Body of pancreas (tissue), 4 donors: Measurements from ENCODE around the gene GSTT2B. TPM values are rescaled to one million over a fixed set of nuclear protein-coding genes. Genes with fewer than 3 reads are reported as not detected.

Source experiments
- ATAC-seq: fragments of 150-250 bp; one replicate; pipeline ENCODE4 v1.9.1; 2016
- DNase-seq, 4 donors: peaks; one replicate each; pipeline ENCODE4 v3.0.0-alpha.2; 2019
- H3K27ac ChIP-seq, 4 donors: fragments of 200-600 bp; sonication (generic); 1 replicate in 3 of 4; 2 replicates in 1 of 4; pipeline versions ENCODE4 v1.5.1 to v1.6.1; 2016 to 2019; ENCODE audit warnings: mild to moderate bottlenecking in 1 of 4, mixed read lengths in 1 of 4, moderate library complexity in 1 of 4
- H3K27me3 ChIP-seq, 2 donors: fragments of 200-600 bp; sonication (generic); one replicate each; pipeline ENCODE4 v1.6.0; 2016; ENCODE audit warnings: mild to moderate bottlenecking in 1 of 2
- H3K36me3 ChIP-seq, 2 donors: fragments of 200-600 bp; sonication (generic); replicated peaks in 1 of 2; 2 replicates each; pipeline ENCODE4 v1.5.1; 2016; ENCODE audit warnings: low read depth in 2 of 2; ENCODE audit not compliant: insufficient read depth in 1 of 2
- H3K4me1 ChIP-seq: fragments of 200-600 bp; sonication (generic); one replicate; pipeline ENCODE4 v1.6.0; 2016
- H3K4me3 ChIP-seq, 2 donors: fragments of 200-600 bp; sonication (generic); 1 replicate in 1 of 2; 2 replicates in 1 of 2; pipeline ENCODE4 v1.5.1; 2016 to 2019
- H3K9me3 ChIP-seq, 3 donors: fragments of 200-600 bp; sonication (generic); 1 replicate in 2 of 3; 2 replicates in 1 of 3; pipeline ENCODE4 v1.5.1; 2016
- POLR2A ChIP-seq, 3 donors: fragments of 450-650 bp; IDR thresholded peaks; one replicate each; pipeline ENCODE4 v1.6.1; 2016; ENCODE audit warnings: antibody characterized with exemption in 3 of 3, mild to moderate bottlenecking in 2 of 3
- WGBS, 2 donors: methylation state at CpG; one replicate each; pipeline ENCODE4 v1.1.5; 2017; 5-methylcytosine and 5-hydroxymethylcytosine counted together
- intact Hi-C: fragments of 100-400 bp; cut with DNase I; formaldehyde crosslinking; loops from one replicate; pipeline ENCODE4 v1.15.1; 2023
- total RNA-seq, 2 donors: library from RNA; depleted of rRNA; stranded (reverse); fragments of >200 nt; gene quantifications; one replicate each; pipeline ENCODE4 v1.1.0, GENCODE V29; 2016
- TF ChIP-seq, protein P1 (sequence below), 7 experiments: fragments of 450-650 bp in 4 of 7; fragments of 200-600 bp in 3 of 7; sonication (generic) in 3 of 7; IDR thresholded peaks; one replicate each; pipeline ENCODE4 v1.5.1; 2016 to 2019; ENCODE audit warnings: antibody characterized with exemption in 7 of 7

GSTT2B gene
- total RNA-seq, 2 donors from 2014 or later: 8.3 to 16.5 TPM

DNA sequence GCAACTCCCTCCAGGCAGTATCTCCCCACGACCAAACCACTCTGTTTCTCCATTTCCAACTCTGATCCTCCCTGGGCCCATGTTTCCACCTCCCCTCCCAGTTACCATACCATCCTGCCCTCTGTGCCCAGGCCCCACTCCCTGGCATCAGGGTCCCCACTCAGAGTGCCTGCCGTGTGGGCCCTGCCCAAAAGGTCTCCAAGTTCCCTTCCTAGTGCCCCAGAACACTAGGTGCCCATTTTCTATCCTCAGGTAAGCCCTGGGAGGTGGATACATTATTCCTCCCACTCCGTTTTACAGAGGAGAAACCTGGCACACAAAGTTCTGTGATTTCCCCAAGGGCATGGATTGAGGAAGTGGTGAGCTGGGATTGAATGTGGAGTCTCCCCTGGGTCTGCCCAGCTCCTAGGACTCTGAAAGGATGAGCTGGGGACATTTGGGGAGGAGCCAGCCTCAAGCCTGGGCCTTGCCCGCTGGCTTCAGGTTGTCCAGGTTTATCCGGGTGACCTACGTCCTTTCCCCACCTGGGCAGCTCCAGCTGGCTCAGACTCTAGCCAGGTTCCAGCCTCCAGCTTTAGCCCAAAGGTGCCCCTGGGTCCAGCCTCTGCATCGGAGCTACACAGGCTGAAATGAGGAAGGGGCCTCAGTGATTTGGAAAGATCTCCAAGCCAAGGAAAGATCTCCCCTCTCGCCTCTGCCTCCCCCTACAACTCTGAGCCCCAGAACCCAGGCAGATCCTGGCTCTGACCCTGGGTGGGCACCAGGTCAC is 46.4 kb upstream of the GSTT2B start:
- DNase-seq (no peak), ATAC-seq (no peak)
- Histone ChIP-seq H3K27me3 (no peaks in the 10 kb centered on the region), H3K9me3 (no peaks in the 10 kb centered on the region), H3K27ac (no peak overlapping the region), H3K4me3 (no peak overlapping the region), H3K36me3 (no peaks in the 10 kb centered on the region), H3K4me1 (peaks cover 3% of the 10 kb centered on the region)
- TF ChIP-seq, protein P1, sequence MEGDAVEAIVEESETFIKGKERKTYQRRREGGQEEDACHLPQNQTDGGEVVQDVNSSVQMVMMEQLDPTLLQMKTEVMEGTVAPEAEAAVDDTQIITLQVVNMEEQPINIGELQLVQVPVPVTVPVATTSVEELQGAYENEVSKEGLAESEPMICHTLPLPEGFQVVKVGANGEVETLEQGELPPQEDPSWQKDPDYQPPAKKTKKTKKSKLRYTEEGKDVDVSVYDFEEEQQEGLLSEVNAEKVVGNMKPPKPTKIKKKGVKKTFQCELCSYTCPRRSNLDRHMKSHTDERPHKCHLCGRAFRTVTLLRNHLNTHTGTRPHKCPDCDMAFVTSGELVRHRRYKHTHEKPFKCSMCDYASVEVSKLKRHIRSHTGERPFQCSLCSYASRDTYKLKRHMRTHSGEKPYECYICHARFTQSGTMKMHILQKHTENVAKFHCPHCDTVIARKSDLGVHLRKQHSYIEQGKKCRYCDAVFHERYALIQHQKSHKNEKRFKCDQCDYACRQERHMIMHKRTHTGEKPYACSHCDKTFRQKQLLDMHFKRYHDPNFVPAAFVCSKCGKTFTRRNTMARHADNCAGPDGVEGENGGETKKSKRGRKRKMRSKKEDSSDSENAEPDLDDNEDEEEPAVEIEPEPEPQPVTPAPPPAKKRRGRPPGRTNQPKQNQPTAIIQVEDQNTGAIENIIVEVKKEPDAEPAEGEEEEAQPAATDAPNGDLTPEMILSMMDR (IDR thresholded peaks at IDR 0.05): no peak
- intact Hi-C loops: no loop called here
- WGBS, 2 donors: 69 to 79% methylated on average over 3 to 8 of the region's 8 CpGs

DNA sequence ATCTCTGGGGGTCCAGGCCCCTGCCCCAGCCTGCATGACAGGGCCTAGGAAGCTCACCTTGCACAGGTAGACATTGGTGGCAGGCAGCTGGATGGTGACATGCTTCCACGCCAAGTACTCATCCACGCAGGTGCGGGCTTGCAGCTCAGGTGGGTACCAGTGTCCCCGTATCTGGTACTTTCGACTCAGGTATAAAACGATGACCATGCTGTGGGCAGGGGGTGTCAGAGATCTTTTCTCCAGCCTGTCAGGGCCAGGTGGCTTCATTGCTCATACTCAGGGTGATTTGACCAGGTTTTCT is 45.9 kb upstream of the GSTT2B start:
- no peak overlapping the region for H3K27ac ChIP-seq
- WGBS, 2 donors: 55 to 86% methylated on average over 2 to 6 of the region's 6 CpGs
- TF ChIP-seq, protein P1 (IDR thresholded peaks at IDR 0.05): no peak
- H3K4me3 ChIP-seq: no peak overlapping the region
- no peaks in the 10 kb centered on the region for H3K9me3 ChIP-seq
- ATAC-seq (no peak), DNase-seq (no peak)
- H3K36me3 ChIP-seq: no peaks in the 10 kb centered on the region
- no peaks in the 10 kb centered on the region for H3K4me1 ChIP-seq
- H3K27me3 ChIP-seq: no peaks in the 10 kb centered on the region
- intact Hi-C loops: no loop called here

DNA sequence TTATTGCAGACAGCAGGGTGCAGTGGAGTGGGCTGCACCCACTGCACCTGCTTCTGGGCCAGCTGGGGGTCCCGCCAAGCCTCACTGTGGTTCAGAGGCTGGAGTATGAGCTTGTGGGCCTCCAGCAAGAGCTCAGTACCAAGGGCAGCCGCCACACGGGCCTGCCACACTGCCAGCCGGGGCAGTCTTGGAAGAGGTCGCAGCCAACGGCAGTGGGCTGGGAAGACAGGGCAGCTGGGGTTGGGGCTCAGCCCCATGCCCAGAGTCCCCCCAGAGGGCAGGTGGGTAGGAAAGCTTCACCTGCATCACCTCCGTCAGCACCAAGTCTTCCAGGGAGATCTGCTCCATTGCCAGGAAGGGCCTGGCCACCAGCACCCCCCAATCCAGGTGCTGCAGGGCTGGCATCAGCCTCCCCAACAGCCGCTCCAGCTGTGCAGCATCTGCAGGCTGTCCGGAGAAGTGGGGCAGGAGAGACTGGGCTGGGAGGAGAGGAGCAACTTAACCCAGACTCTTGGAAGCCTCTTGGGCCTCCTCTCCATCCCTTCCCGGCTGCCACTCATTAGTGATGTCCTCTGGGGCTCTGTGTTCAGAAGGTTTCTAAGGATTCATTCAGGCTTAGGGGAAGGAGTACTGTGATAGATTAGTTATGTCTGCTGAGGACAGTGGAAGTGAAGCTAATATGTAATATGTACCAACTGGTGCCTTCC is 45.4 kb upstream of the GSTT2B start:
- no peak for ATAC-seq
- no peak for DNase-seq
- no peak for TF ChIP-seq POLR2A (IDR thresholded peaks at IDR 0.05)
- TF ChIP-seq, protein P1 (IDR thresholded peaks at IDR 0.05): no peak
- Histone ChIP-seq H3K27me3 (no peaks in the 10 kb centered on the region), H3K4me3 (no peak overlapping the region), H3K9me3 (no peaks in the 10 kb centered on the region), H3K27ac (no peak overlapping the region), H3K36me3 (no peaks in the 10 kb centered on the region), H3K4me1 (no peaks in the 10 kb centered on the region)
- 78% methylated on average over 5 to 10 of the region's 10 CpGs for WGBS, 2 donors
- intact Hi-C loops: no loop called here

DNA sequence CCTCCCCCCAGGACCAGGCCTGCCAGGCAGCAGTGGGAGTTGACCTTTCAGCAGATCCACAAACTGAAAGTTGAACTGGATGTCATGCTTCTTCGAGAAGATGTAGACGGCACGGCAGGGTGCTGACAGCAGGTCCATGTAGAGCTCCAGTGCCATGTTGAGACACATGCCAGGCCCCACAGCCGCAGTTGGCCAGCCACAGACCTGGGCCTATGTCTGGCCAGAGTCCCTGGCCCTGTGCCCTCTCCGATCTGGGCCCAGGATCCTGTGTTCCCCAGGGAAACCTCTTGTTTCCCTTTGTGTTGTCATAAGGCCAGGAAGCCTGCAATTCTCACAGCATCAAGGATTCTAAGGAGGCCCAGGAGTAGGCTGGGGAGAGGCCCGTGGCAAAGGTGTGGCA is 44.2 kb upstream of the GSTT2B start, which contains the start of gene GSTT4:
GSTT4 (minus strand) TSS at position 253 of the 400 bp plus-strand sequence; CDS start at position 156, 97 bp downstream.
- no peaks in the 10 kb centered on the region for H3K36me3 ChIP-seq
- 55 to 64% methylated on average over 6 of the region's 6 CpGs for WGBS, 2 donors
- DNase-seq: peak in 2 of 4 donors; percentile 40 to 47
- intact Hi-C loops: no loop called here
- TF ChIP-seq, protein P1 (IDR thresholded peaks at IDR 0.05): no peak
- TF ChIP-seq POLR2A (IDR thresholded peaks at IDR 0.05): no peak
- H3K27me3 ChIP-seq: no peaks in the 10 kb centered on the region
- H3K27ac ChIP-seq: no peak within 1 kb of the TSS
- no peaks in the 10 kb centered on the region for H3K9me3 ChIP-seq
- H3K4me3 ChIP-seq: no peak within 1 kb of the TSS
- peak; percentile 15 for ATAC-seq
- no peaks in the 10 kb centered on the region for H3K4me1 ChIP-seq
